SHP77 treated with DMSO at 0.1 percent for 48 hours (cell line): Measurements from ENCODE around the gene METTL22.

Source experiments
- DNase-seq: peaks from one replicate; lab custom pipeline; 2025; lab: John Stamatoyannopoulos, UW

The METTL22 gene

GRCh38 chr16:8594149-8594666 is 27.3 kb upstream of the METTL22 start:
- no peak for DNase-seq

- DNase-seq = no peak
Measured at GRCh38 chr16:8595783-8596182, 25.7 kb upstream of the METTL22 start.

- DNase-seq = no peak
Measured at GRCh38 chr16:8596581-8596980, 24.9 kb upstream of the METTL22 start.

- DNase-seq = no peak
Measured at GRCh38 chr16:8600144-8600775, 21.2 kb upstream of the METTL22 start.

GRCh38 chr16:8605554-8605953 is 15.9 kb upstream of the METTL22 start:
- no peak for DNase-seq

- no peak for DNase-seq
Measured at GRCh38 chr16:8607214-8607613, 14.3 kb upstream of the METTL22 start.

GRCh38 chr16:8611122-8611521 is 10.4 kb upstream of the METTL22 start:
- DNase-seq = no peak

- no peak for DNase-seq
Measured at GRCh38 chr16:8611886-8612600, 9.5 kb upstream of the METTL22 start.

- DNase-seq = no peak
Measured at GRCh38 chr16:8614435-8615029, 7.0 kb upstream of the METTL22 start.

- no peak for DNase-seq
Measured at GRCh38 chr16:8619671-8620370, 1.7 kb upstream of the METTL22 start.

GRCh38 chr16:8620535-8620934 is 963 bp upstream of the METTL22 start:
- no peak for DNase-seq

- no peak for DNase-seq
Measured at GRCh38 chr16:8621222-8621571, 301 bp upstream of the METTL22 start.

- no peak for DNase-seq
Measured at GRCh38 chr16:8622315-8622656, 788 bp downstream of the METTL22 start.

- no peak for DNase-seq
Measured at GRCh38 chr16:8623634-8624033, 2.1 kb downstream of the METTL22 start.

GRCh38 chr16:8625491-8626087 is 4.1 kb downstream of the METTL22 start:
- no peak for DNase-seq

- no peak for DNase-seq
Measured at GRCh38 chr16:8626946-8627345, 5.4 kb downstream of the METTL22 start.

- DNase-seq = no peak
Measured at GRCh38 chr16:8627456-8627855, 6.0 kb downstream of the METTL22 start.

GRCh38 chr16:8628981-8629725 is 7.7 kb downstream of the METTL22 start:
- DNase-seq = no peak

- no peak for DNase-seq
Measured at GRCh38 chr16:8630255-8630953, 8.9 kb downstream of the METTL22 start.

GRCh38 chr16:8631373-8631772 is 9.9 kb downstream of the METTL22 start:
- DNase-seq = no peak

- no peak for DNase-seq
Measured at GRCh38 chr16:8631818-8632465, 10.4 kb downstream of the METTL22 start.
